Lower leg skin (tissue), 3 donors: ENCODE results near the gene SLC9A5.

Experiments used
- POLR2A ChIP-seq, 2 donors: fragments of 450-650 bp; IDR thresholded peaks; one replicate each; pipeline ENCODE4 v1.6.1; 2016 to 2017; ENCODE audit warnings: antibody characterized with exemption in 2 of 2, mild to moderate bottlenecking in 1 of 2, moderate library complexity in 1 of 2
- TF ChIP-seq, protein P1 (sequence below), 3 donors: fragments of 450-650 bp; IDR thresholded peaks; one replicate each; pipeline ENCODE4 v1.5.1; 2016; ENCODE audit warnings: antibody characterized with exemption in 3 of 3, mild to moderate bottlenecking in 3 of 3, moderate library complexity in 2 of 3

DNA sequence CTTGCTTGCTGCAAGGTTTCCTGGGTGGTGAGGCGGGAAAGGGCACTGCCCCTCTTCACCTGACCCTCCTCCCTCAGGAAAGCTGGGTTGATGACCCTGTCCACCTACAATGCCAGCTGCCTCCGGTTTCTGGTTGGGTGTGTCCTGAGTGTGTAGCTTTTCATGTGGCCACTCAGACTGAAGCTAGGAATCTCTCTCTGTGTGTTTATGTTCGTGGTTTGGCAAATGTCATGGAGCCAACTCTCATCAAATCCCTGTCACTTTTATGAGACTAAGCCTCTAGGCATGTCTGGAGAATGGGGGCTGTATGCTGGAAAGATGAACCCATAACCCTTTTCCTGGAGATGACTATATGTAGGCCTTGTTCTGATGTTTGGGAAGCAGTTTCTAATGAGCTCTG, 47.6 kb downstream of the SLC9A5 start:
- TF ChIP-seq, protein P1, sequence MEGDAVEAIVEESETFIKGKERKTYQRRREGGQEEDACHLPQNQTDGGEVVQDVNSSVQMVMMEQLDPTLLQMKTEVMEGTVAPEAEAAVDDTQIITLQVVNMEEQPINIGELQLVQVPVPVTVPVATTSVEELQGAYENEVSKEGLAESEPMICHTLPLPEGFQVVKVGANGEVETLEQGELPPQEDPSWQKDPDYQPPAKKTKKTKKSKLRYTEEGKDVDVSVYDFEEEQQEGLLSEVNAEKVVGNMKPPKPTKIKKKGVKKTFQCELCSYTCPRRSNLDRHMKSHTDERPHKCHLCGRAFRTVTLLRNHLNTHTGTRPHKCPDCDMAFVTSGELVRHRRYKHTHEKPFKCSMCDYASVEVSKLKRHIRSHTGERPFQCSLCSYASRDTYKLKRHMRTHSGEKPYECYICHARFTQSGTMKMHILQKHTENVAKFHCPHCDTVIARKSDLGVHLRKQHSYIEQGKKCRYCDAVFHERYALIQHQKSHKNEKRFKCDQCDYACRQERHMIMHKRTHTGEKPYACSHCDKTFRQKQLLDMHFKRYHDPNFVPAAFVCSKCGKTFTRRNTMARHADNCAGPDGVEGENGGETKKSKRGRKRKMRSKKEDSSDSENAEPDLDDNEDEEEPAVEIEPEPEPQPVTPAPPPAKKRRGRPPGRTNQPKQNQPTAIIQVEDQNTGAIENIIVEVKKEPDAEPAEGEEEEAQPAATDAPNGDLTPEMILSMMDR (IDR thresholded peaks at IDR 0.05) = no peak
- TF ChIP-seq POLR2A (IDR thresholded peaks at IDR 0.05) = no peak
